Activated CD4-positive, alpha-beta T cell treated with anti-CD3 and anti-CD28 coated beads for 36 hours (primary cell): Measurements from ENCODE around the gene GORASP2. TPM values are rescaled to one million over a fixed set of nuclear protein-coding genes. Genes with fewer than 3 reads are reported as not detected.

Experiments
- ATAC-seq: fragments of 200-7000 bp; cut with Tn5 transposase; one replicate; pipeline ENCODE4 v1.10.0; 2021; ENCODE audit warnings: mild to moderate bottlenecking, moderate library complexity
- CTCF ChIA-PET: fragments of 350-600 bp; sonication (Branson Sonifier 250); formaldehyde crosslinking; loops from one replicate; lab custom pipeline; 2021; ENCODE audit warnings: antibody characterized with exemption; lab: Charles Lee
- POLR2A ChIA-PET: fragments of 350-600 bp; sonication (Branson Sonifier 250); formaldehyde crosslinking; loops from one replicate; lab custom pipeline; 2021; ENCODE audit warnings: antibody characterized with exemption, inconsistent platforms; lab: Charles Lee
- DNase-seq: peaks from one replicate; pipeline ENCODE4 v3.0.0-alpha.2; 2020
- H3K27ac Mint-ChIP-seq: one replicate; pipeline ENCODE4 v1.8.0; 2021; ENCODE audit warnings: mixed read lengths
- H3K27me3 Mint-ChIP-seq: one replicate; pipeline ENCODE4 v1.8.0; 2021; ENCODE audit warnings: mixed read lengths
- H3K36me3 Mint-ChIP-seq: one replicate; pipeline ENCODE4 v1.8.0; 2021; ENCODE audit warnings: low read depth, mixed read lengths
- H3K4me1 Mint-ChIP-seq: one replicate; pipeline ENCODE4 v1.8.0; 2021; ENCODE audit warnings: mixed read lengths
- H3K4me3 Mint-ChIP-seq: one replicate; pipeline ENCODE4 v1.8.0; 2021; ENCODE audit warnings: mild to moderate bottlenecking, moderate library complexity, mixed read lengths
- H3K9me3 Mint-ChIP-seq: one replicate; pipeline ENCODE4 v1.8.0; 2021; ENCODE audit warnings: low read depth, mixed read lengths
- intact Hi-C, 2 experiments: fragments of 100-400 bp; cut with DNase I in 1 of 2; cut with micrococcal nuclease in 1 of 2; formaldehyde crosslinking; loops; one replicate each; pipeline versions ENCODE4 v1.14.2 to v1.15.1; 2022 to 2024; cut with DNase I, micrococcal nuclease
- total RNA-seq, 2 experiments: library from RNA; stranded (reverse); gene quantifications; one replicate each; pipeline ENCODE4 v1.2.3, GENCODE V29; 2021

The GORASP2 gene
- total RNA-seq, 2 experiments from 2014 or later = 66.5 to 69.8 TPM

DNA sequence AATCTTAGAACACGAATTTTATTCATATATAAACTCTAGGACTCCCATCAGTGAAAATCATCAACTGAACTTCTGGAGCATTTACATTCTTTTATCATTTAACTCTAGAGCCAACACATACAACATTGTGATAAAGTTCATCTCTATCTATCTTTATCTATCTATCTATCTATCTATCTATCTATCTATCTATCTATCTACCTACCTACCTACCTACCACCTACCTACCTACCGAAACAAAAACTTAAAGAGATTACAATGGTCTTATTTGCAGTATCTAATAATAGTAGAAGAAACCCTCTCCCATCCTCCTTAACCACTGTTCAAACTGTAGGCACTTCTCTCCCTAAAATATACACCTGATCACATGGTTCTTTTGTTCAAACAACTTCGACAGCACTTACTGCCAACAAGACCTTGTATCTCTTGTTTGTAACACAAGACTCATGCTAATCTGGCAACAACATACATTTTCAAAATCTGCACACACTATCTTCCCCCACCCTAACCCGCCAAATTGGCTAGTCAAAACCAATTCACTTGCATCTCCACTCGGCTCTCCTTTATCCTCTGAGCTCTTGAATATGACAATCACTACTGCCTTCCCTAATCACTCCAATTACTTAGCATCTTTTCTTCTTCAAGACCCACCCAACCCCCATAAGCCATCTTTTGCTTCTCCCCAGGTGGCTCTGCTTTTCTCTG lies 69.0 kb downstream of the GORASP2 start:
- Mint-ChIP-seq H3K27me3 (no peaks in the 10 kb centered on the region), H3K27ac (no peak overlapping the region), H3K4me3 (no peak overlapping the region), H3K4me1 (peaks cover 6% of the 10 kb centered on the region), H3K36me3 (peaks cover 23% of the 10 kb centered on the region), H3K9me3 (no peaks in the 10 kb centered on the region)
- no peak for ATAC-seq
- ChIA-PET CTCF (interaction anchor here (0.5 to 1.5 kb wide), 4 partner anchors 9 to 271 kb away, joined by 3 to 5 read pairs (median 4); no protein-coding TSS in a partner anchor), POLR2A (no interaction called here)
- intact Hi-C loops = no loop called here
- no peak for DNase-seq

DNA sequence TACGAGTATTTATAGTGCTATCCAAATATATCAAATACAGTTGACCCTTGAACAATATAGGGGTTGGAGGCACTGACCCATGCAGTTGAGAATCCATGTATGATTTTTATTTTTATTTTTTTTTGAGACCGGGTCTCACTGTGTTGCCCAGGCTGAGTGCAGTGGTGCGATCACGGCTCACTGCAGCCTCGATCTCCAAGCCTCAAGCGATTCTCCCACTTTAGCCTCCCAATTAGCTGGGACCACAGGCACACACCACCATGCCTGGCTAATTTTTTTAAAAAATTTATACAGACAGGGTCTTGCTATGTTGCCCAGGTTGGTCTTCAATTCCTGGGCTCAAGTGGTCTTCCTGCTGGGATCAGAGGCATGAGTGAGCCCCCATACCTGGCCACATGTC lies 70.6 kb downstream of the GORASP2 start:
- Mint-ChIP-seq H3K27me3 (no peaks in the 10 kb centered on the region), H3K9me3 (no peaks in the 10 kb centered on the region), H3K36me3 (peaks cover 26% of the 10 kb centered on the region), H3K27ac (no peak overlapping the region), H3K4me1 (peaks cover 10% of the 10 kb centered on the region), H3K4me3 (no peak overlapping the region)
- CTCF ChIA-PET = interaction anchor here (1.5 kb wide), 1 partner anchor 11 kb away, joined by 3 read pairs; no protein-coding TSS in a partner anchor
- POLR2A ChIA-PET = no interaction called here
- DNase-seq = no peak
- intact Hi-C loops = no loop called here
- ATAC-seq = no peak

DNA sequence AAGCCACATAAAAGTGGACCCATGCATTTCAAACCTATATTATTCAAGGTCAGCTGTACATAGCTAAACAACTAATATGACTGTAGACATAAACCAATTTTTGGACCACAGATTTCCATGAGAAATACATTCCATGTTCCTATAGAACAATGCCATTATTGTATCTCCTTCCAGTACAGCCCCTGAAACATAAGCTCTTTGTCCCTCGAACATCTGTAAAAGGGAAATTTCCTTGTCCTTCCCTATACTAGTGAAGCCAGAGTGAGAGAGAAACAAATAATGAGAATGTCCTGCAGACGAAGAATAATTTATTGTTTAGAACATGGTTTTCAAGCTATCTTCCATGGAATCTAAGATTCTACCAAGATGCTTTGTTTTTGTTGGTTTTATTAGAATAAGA lies 75.3 kb downstream of the GORASP2 start:
- Mint-ChIP-seq H3K27me3 (no peaks in the 10 kb centered on the region), H3K4me3 (no peak overlapping the region), H3K4me1 (peaks cover 28% of the 10 kb centered on the region), H3K9me3 (no peaks in the 10 kb centered on the region), H3K36me3 (peaks cover 48% of the 10 kb centered on the region), H3K27ac (no peak overlapping the region)
- DNase-seq (no peak), ATAC-seq (no peak)
- POLR2A ChIA-PET = no interaction called here
- CTCF ChIA-PET = interaction anchor here (0.6 kb wide), 1 partner anchor 38 kb away, joined by 6 read pairs; no protein-coding TSS in a partner anchor
- intact Hi-C loops = loop anchor here in 1 of 2 experiments (2.0 kb wide), 1 partner anchor 14 kb away; no protein-coding TSS in a partner anchor

DNA sequence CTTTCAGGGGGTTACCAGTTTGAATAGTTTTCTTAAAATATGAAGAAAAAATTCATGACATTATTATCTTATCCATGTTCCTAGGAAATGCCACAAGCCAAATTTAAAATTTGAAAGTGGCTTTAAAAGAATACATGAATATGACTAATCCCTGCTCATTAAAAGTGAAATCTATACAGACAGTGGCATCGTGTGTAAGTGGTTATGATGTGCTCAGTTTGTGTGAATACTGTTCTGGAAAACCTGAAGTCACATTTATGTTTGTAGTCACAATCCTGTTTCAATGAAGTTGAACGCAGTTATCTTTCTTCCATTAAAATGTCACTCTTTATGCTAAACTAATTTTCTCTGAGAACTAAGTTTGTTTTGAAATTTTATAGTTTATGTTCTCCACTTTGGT lies 75.8 kb downstream of the GORASP2 start:
- Mint-ChIP-seq H3K27ac (peak overlapping the region; percentile 89), H3K27me3 (no peaks in the 10 kb centered on the region), H3K36me3 (peaks cover 53% of the 10 kb centered on the region), H3K9me3 (no peaks in the 10 kb centered on the region), H3K4me1 (peaks cover 28% of the 10 kb centered on the region), H3K4me3 (no peak overlapping the region)
- intact Hi-C loops = loop anchor here in 1 of 2 experiments (2.0 kb wide), 1 partner anchor 14 kb away; no protein-coding TSS in a partner anchor
- CTCF ChIA-PET = interaction anchor here (0.6 kb wide), 1 partner anchor 37 kb away, joined by 6 read pairs; no protein-coding TSS in a partner anchor
- DNase-seq (no peak), ATAC-seq (peak; percentile 83)
- POLR2A ChIA-PET = no interaction called here

DNA sequence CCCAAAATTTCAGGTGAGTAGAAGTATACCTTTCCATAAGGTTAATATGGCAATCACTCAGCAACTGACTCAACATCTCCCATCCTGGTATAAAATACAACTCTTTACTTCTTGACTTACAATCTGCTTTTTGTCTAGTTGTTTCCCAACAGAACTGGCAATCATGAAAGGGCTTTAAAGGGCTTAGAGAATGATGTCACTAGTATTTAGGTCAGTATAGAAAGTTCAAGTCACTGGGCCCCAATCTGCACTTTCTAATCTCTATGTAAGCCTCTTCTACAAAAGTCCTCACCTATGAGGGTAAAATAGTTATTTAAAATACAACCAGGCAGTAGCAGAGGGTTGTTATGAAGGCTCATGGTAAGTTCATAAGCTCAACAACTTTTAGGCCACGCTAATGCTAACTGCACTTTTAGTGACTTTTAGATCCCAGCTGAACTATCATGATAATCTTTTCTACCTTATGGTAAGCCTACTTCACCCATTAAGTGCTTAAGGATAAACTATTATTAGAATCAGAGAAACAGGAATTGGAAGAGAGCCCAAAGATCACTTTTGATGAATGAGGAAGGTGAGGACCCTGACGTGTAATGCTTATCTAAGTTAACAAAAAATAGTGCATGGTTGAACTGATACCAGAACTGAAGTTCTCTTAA lies 79.6 kb downstream of the GORASP2 start:
- POLR2A ChIA-PET = no interaction called here
- peaks cover 26% of the 10 kb centered on the region for H3K4me1 Mint-ChIP-seq
- H3K36me3 Mint-ChIP-seq = peaks cover 57% of the 10 kb centered on the region
- CTCF ChIA-PET = no interaction called here
- no peak overlapping the region for H3K4me3 Mint-ChIP-seq
- intact Hi-C loops = no loop called here
- no peaks in the 10 kb centered on the region for H3K27me3 Mint-ChIP-seq
- ATAC-seq (peak; percentile 49), DNase-seq (no peak)
- no peak overlapping the region for H3K27ac Mint-ChIP-seq
- no peaks in the 10 kb centered on the region for H3K9me3 Mint-ChIP-seq

DNA sequence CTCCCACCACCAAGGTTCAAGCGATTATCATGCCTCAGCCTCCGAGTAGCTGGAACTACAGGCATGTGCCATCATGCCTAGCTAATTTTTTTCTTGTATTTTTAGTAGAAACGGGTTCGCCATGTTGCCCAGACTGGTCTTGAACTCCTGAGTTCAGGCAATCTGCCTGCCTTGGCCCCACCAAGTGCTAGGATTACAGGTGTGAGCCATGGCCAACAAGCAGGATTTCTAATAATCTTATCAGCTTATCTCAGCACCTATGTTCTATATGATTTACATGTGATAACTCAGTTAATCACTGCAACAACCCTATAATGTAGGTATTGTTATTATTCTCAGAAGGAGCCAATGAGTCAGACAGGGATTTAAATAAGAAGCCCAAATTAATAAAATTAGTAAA lies 80.3 kb downstream of the GORASP2 start:
- intact Hi-C loops = no loop called here
- Mint-ChIP-seq H3K9me3 (no peaks in the 10 kb centered on the region), H3K36me3 (peaks cover 54% of the 10 kb centered on the region), H3K4me3 (no peak overlapping the region), H3K27ac (no peak overlapping the region), H3K4me1 (peaks cover 25% of the 10 kb centered on the region), H3K27me3 (no peaks in the 10 kb centered on the region)
- POLR2A ChIA-PET = interaction anchor here (0.7 kb wide), 1 partner anchor 59 kb away, joined by 3 read pairs; no protein-coding TSS in a partner anchor
- ATAC-seq = no peak
- CTCF ChIA-PET = interaction anchor here (0.6 to 1.2 kb wide), 4 partner anchors 14 to 78 kb away, joined by 3 to 4 read pairs (median 3); no protein-coding TSS in a partner anchor
- no peak for DNase-seq

DNA sequence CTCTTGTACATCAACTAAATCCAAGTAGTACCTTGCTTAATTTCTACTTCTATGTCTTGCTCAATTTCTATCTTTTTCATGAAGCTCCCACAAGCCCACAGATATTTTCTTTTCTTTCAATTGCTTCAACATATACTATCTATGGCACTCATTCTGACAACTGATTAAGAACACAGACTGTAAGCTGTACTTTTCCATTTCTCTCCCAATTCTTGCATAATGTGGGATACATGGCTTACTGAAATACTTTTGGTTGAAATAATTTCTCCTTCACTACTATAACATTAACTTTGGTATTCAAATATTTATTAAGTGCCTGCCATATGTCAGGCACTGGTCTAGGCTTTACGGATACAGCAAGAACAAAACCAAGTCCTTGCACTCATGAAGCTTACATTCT lies 84.8 kb downstream of the GORASP2 start:
- H3K4me3 Mint-ChIP-seq = no peak overlapping the region
- peaks cover 34% of the 10 kb centered on the region for H3K36me3 Mint-ChIP-seq
- no peak for DNase-seq
- no peak for ATAC-seq
- H3K27me3 Mint-ChIP-seq = no peaks in the 10 kb centered on the region
- intact Hi-C loops = no loop called here
- ChIA-PET CTCF (interaction anchor here (0.6 to 1.3 kb wide), 3 partner anchors 11 to 649 kb away, joined by 3 read pairs; no protein-coding TSS in a partner anchor), POLR2A (no interaction called here)
- peaks cover 24% of the 10 kb centered on the region for H3K4me1 Mint-ChIP-seq
- H3K27ac Mint-ChIP-seq = peak overlapping the region; percentile 47
- no peaks in the 10 kb centered on the region for H3K9me3 Mint-ChIP-seq

DNA sequence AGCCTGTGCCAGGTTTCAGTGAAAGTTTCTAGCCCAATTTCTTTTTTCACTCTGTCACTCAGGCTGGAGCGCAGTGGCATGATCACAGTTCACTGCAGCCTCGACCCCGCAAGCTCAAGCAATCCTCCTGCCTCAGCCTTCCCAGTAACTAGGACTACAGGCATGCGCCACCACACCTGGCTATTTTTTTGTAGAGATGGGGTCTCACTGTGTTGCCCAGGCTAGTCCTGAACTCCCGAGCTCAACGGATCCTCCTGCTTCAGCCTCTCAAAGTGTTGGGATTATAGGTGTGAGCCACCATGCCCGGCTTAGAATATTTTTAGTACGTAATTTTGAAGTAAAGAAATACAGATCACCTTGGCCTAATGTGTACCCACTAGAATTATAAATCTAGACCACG lies 87.1 kb downstream of the GORASP2 start:
- CTCF ChIA-PET = interaction anchor here (1.3 kb wide), 1 partner anchor 43 kb away, joined by 4 read pairs; no protein-coding TSS in a partner anchor
- H3K27me3 Mint-ChIP-seq = no peaks in the 10 kb centered on the region
- intact Hi-C loops = no loop called here
- no peak overlapping the region for H3K4me3 Mint-ChIP-seq
- H3K4me1 Mint-ChIP-seq = peaks cover 32% of the 10 kb centered on the region
- POLR2A ChIA-PET = no interaction called here
- H3K9me3 Mint-ChIP-seq = no peaks in the 10 kb centered on the region
- H3K27ac Mint-ChIP-seq = no peak overlapping the region
- ATAC-seq (no peak), DNase-seq (no peak)
- peaks cover 23% of the 10 kb centered on the region for H3K36me3 Mint-ChIP-seq

Other genes starting within 250 kb of the GORASP2 start
- under 1 TPM in 1 of 2 experiments, not detected in 1; 0.37 TPM for gene SP5, start 213.9 kb upstream of the GORASP2 start, total RNA-seq
- not detected for gene ERICH2, start 158.9 kb upstream of the GORASP2 start, total RNA-seq
- gene GAD1, start 112.4 kb upstream of the GORASP2 start, total RNA-seq = 1 to 10 TPM; 6.5 to 6.9 TPM
- 10 to 100 TPM; 71.8 to 83.7 TPM for gene TLK1, start 231.6 kb downstream of the GORASP2 start, total RNA-seq